M059J (cell line): ENCODE measurements around the gene RBSN. TPM values are rescaled to one million over a fixed set of nuclear protein-coding genes. Genes with fewer than 3 reads are reported as not detected.
A peak's percentile ranks its signal among the peaks of the same experiment; 100 is the strongest.

ENCODE experiments used
- DNase-seq: peaks from one replicate; pipeline ENCODE4 v3.0.0-alpha.2; 2012; ENCODE audit warnings: low read depth
- total RNA-seq: library from RNA; depleted of rRNA; stranded (reverse); fragments of >200 nt; shearing (Covaris generic); gene quantifications from 2 replicates; pipeline ENCODE4 v1.2.3, GENCODE V29; 2014

Gene RBSN
- total RNA-seq, 1 experiment from 2014 or later = 17.4 TPM

- no peak for DNase-seq
These were observed 583 bp upstream of the RBSN start for GRCh38 chr3:15099364-15100098.

GRCh38 chr3:15097891-15098290, 1.1 kb downstream of the RBSN start:
- DNase-seq = peak; percentile 42

- no peak for DNase-seq
These were observed 2.9 kb downstream of the RBSN start for GRCh38 chr3:15096046-15096445.

GRCh38 chr3:15094187-15094875, 4.6 kb downstream of the RBSN start:
- DNase-seq = no peak

GRCh38 chr3:15092686-15093085, 6.3 kb downstream of the RBSN start:
- no peak for DNase-seq

- no peak for DNase-seq
These were observed 7.4 kb downstream of the RBSN start for GRCh38 chr3:15091575-15091974.

- DNase-seq = no peak
These were observed 9.7 kb downstream of the RBSN start for GRCh38 chr3:15089201-15089600.

- no peak for DNase-seq
These were observed 12.2 kb downstream of the RBSN start for GRCh38 chr3:15086699-15087098.

- DNase-seq = no peak
These were observed 12.7 kb downstream of the RBSN start for GRCh38 chr3:15086263-15086662.

- no peak for DNase-seq
These were observed 15.7 kb downstream of the RBSN start for GRCh38 chr3:15083252-15083651.

- no peak for DNase-seq
These were observed 16.8 kb downstream of the RBSN start for GRCh38 chr3:15081960-15082664.

- DNase-seq = no peak
These were observed 19.9 kb downstream of the RBSN start for GRCh38 chr3:15079091-15079490.

- no peak for DNase-seq
These were observed 24.4 kb downstream of the RBSN start for GRCh38 chr3:15074500-15074899.

- DNase-seq = no peak
These were observed 27.2 kb downstream of the RBSN start for GRCh38 chr3:15071699-15072098.

- DNase-seq = no peak
These were observed 29.5 kb downstream of the RBSN start for GRCh38 chr3:15069441-15069840.

- no peak for DNase-seq
These were observed 32.5 kb downstream of the RBSN start for GRCh38 chr3:15066467-15066866.

GRCh38 chr3:15065550-15066007, 33.4 kb downstream of the RBSN start:
- no peak for DNase-seq

GRCh38 chr3:15064835-15065549, 34.0 kb downstream of the RBSN start, which contains the start of gene MRPS25:
TSS of gene MRPS25 (minus strand) at chr3:15065315. CDS start at chr3:15065194, 121 bp downstream.
- DNase-seq = peak; percentile 87

GRCh38 chr3:15064299-15064834, 34.6 kb downstream of the RBSN start:
- peak; percentile 15 for DNase-seq

- DNase-seq = no peak
These were observed 35.2 kb downstream of the RBSN start for GRCh38 chr3:15063656-15064286.

GRCh38 chr3:15063238-15063637, 35.7 kb downstream of the RBSN start:
- DNase-seq = no peak
